ENCODE data around the gene HABP4. TPM values are rescaled to one million over a fixed set of nuclear protein-coding genes. Genes with fewer than 3 reads are reported as not detected.
A peak's percentile ranks its signal among the peaks of the same experiment; 100 is the strongest.

The HABP4 gene
- total and polyA plus RNA-seq, 9 of the 15 experiments (the other 6 are each of a cell fraction or from before 2014, with no cell fraction given) = 0.38 to 2.4 (median 1.9) TPM

- intact Hi-C loops (cut with micrococcal nuclease) = no loop called here
- ChIA-PET CTCF (ENCODE audit: low intra/inter-chr PET ratio) (no interaction called here), POLR2A (interaction anchor here (1.0 kb wide), 1 partner anchor 18 kb away, joined by 3 read pairs; no protein-coding TSS in a partner anchor)
- DNase-seq (ENCODE audit: extremely low read depth in 1 of 4, low spot score in 3 of 4) (no peak), ATAC-seq (no peak), FAIRE-seq (no peak)
- H3K4me2 ChIP-seq (ENCODE audit: insufficient read depth, low read length) = no peak overlapping the region
- no peaks in the 10 kb centered on the region for H3K79me2 ChIP-seq (ENCODE audit: control insufficient read depth, insufficient read depth, low read length)
- in situ Hi-C loops (cut with MboI) = no loop called here
- WGBS (ENCODE audit: insufficient coverage, low coverage, missing lambda C conversion rate) = 23% methylated on average over 3 of the region's 3 CpGs
- BruUV-seq (replicated peaks) = no TSS peak
- H3K9ac ChIP-seq (ENCODE audit: insufficient read depth in 1 of 2, low read depth in 2 of 2, low read length in 2 of 2) = no peak overlapping the region
- no peaks in the 10 kb centered on the region for H3K9me1 ChIP-seq (ENCODE audit: control insufficient read depth, insufficient read depth, low read length)
- H4K20me1 ChIP-seq (replicated peaks; ENCODE audit: control insufficient read depth, insufficient read depth, low read length) = no peaks in the 10 kb centered on the region
- no peak overlapping the region for H2AFZ ChIP-seq (ENCODE audit: low read depth, low read length)
- H3K4me3 ChIP-seq = no peak overlapping the region
- no peaks in the 10 kb centered on the region for H3K4me1 ChIP-seq (replicated peaks in 1 of 2; ENCODE audit: control insufficient read depth in 2 of 2, insufficient read depth in 2 of 2, low read length in 2 of 2)
- no peaks in the 10 kb centered on the region for H3K9me3 ChIP-seq (replicated peaks; ENCODE audit: control insufficient read depth, insufficient read depth, low read depth, low read length)
- H3K27ac ChIP-seq (ENCODE audit: extremely low read depth, low read depth, low read length) = no peak overlapping the region
- TF ChIP-seq NBN (IDR thresholded peaks at IDR 0.05; ENCODE audit: low read depth) (no peak), ZBTB26 (CRISPR knock-in tag; IDR thresholded peaks at IDR 0.05) (no peak), MAFG (tag; conservative IDR thresholded peaks at IDR 0.05) (peak; percentile 81), C11orf30 (IDR thresholded peaks at IDR 0.05; ENCODE audit: low read depth) (peak; percentile 80), ZNF263 (CRISPR knock-in tag; IDR thresholded peaks at IDR 0.05; ENCODE audit: borderline replicate concordance) (no peak), ZNF316 (IDR thresholded peaks at IDR 0.05) (peak; percentile 92), HES1 (IDR thresholded peaks at IDR 0.05; ENCODE audit: low read depth) (no peak), MAFF (IDR thresholded peaks at IDR 0.05; ENCODE audit: low read length) (peak; percentile 81), MAFK (IDR thresholded peaks at IDR 0.05; ENCODE audit: low read length) (peak; percentile 84), ZBTB17 (CRISPR knock-in tag; IDR thresholded peaks at IDR 0.05) (no peak), ELK1 (CRISPR knock-in tag; IDR thresholded peaks at IDR 0.05) (no peak)
- no peaks in the 10 kb centered on the region for H3K36me3 ChIP-seq (ENCODE audit: control insufficient read depth, insufficient read depth, low read length)
- H3K27me3 ChIP-seq (ENCODE audit: control insufficient read depth in 2 of 2, insufficient read depth in 2 of 2, low read length in 2 of 2) = no peaks in the 10 kb centered on the region
Observed at GRCh38 chr9:96540106-96540505, 90.1 kb downstream of the HABP4 start.

Other genes starting within 250 kb of the HABP4 start
- gene HSD17B3, start 148.0 kb upstream of the HABP4 start, total RNA-seq (2014; rRNA removed) = not detected in 2 replicates
- not detected in 2 replicates for gene HSD17B3, start 148.0 kb upstream of the HABP4 start, total RNA-seq (2014; rRNA removed; fragmentation: Illumina TruSeq; extraction: Trizol)
- gene HSD17B3, start 148.0 kb upstream of the HABP4 start, total RNA-seq (2015; rRNA removed; fragmentation: Illumina TruSeq; extraction: Trizol) = not detected in 2 replicates
- gene HSD17B3, start 148.0 kb upstream of the HABP4 start, total RNA-seq (2021) = not detected in 2 replicates
- not detected in 2 replicates for gene HSD17B3, start 148.0 kb upstream of the HABP4 start, polyA plus RNA-seq (2011; rRNA removed)
- not detected in 2 replicates for gene HSD17B3, start 148.0 kb upstream of the HABP4 start, polyA plus RNA-seq (2014; fragmentation: Illumina TruSeq; extraction: Trizol)
- not detected for gene HSD17B3, start 148.0 kb upstream of the HABP4 start, polyA plus RNA-seq (2014; fragmentation: Nextera tagmentation; extraction: Ambion mirVana)
- gene HSD17B3, start 148.0 kb upstream of the HABP4 start, polyA plus RNA-seq (2014; rRNA removed) = not detected in 2 replicates
- 7.9 and 8.0 TPM in 2 replicates for gene SLC35D2, start 66.5 kb upstream of the HABP4 start, total RNA-seq (2014; rRNA removed)
- 11.8 and 13.9 TPM in 2 replicates for gene SLC35D2, start 66.5 kb upstream of the HABP4 start, total RNA-seq (2014; rRNA removed; fragmentation: Illumina TruSeq; extraction: Trizol)
- 12.9 and 13.2 TPM in 2 replicates for gene SLC35D2, start 66.5 kb upstream of the HABP4 start, total RNA-seq (2015; rRNA removed; fragmentation: Illumina TruSeq; extraction: Trizol)
- gene SLC35D2, start 66.5 kb upstream of the HABP4 start, total RNA-seq (2021) = 10.6 and 11.7 TPM in 2 replicates
- gene SLC35D2, start 66.5 kb upstream of the HABP4 start, polyA plus RNA-seq (2011; rRNA removed) = 11.2 and 14.9 TPM in 2 replicates
- gene SLC35D2, start 66.5 kb upstream of the HABP4 start, polyA plus RNA-seq (2014; fragmentation: Illumina TruSeq; extraction: Trizol) = 12.1 and 12.7 TPM in 2 replicates
- gene SLC35D2, start 66.5 kb upstream of the HABP4 start, polyA plus RNA-seq (2014; fragmentation: Nextera tagmentation; extraction: Ambion mirVana) = 1 to 10 TPM; 2.9 to 3.2 TPM
- 9.0 and 14.1 TPM in 2 replicates for gene SLC35D2, start 66.5 kb upstream of the HABP4 start, polyA plus RNA-seq (2014; rRNA removed)
- gene ZNF367, start 31.8 kb upstream of the HABP4 start, total RNA-seq (2014; rRNA removed) = 12.4 and 13.2 TPM in 2 replicates
- gene ZNF367, start 31.8 kb upstream of the HABP4 start, total RNA-seq (2014; rRNA removed; fragmentation: Illumina TruSeq; extraction: Trizol) = 11.8 and 13.2 TPM in 2 replicates
- 12.6 and 14.4 TPM in 2 replicates for gene ZNF367, start 31.8 kb upstream of the HABP4 start, total RNA-seq (2015; rRNA removed; fragmentation: Illumina TruSeq; extraction: Trizol)
- gene ZNF367, start 31.8 kb upstream of the HABP4 start, total RNA-seq (2021) = 13.1 and 13.2 TPM in 2 replicates
- gene ZNF367, start 31.8 kb upstream of the HABP4 start, polyA plus RNA-seq (2011; rRNA removed) = 7.3 and 9.1 TPM in 2 replicates
- gene ZNF367, start 31.8 kb upstream of the HABP4 start, polyA plus RNA-seq (2014; fragmentation: Illumina TruSeq; extraction: Trizol) = 9.4 and 10.0 TPM in 2 replicates
- gene ZNF367, start 31.8 kb upstream of the HABP4 start, polyA plus RNA-seq (2014; fragmentation: Nextera tagmentation; extraction: Ambion mirVana) = 1 to 10 TPM; 2.7 TPM
- gene ZNF367, start 31.8 kb upstream of the HABP4 start, polyA plus RNA-seq (2014; rRNA removed) = 9.9 and 10.8 TPM in 2 replicates
- gene CDC14B, start 169.7 kb downstream of the HABP4 start, total RNA-seq (2014; rRNA removed) = 2.2 and 2.4 TPM in 2 replicates
- 6.0 and 6.4 TPM in 2 replicates for gene CDC14B, start 169.7 kb downstream of the HABP4 start, total RNA-seq (2014; rRNA removed; fragmentation: Illumina TruSeq; extraction: Trizol)
- 3.3 and 3.4 TPM in 2 replicates for gene CDC14B, start 169.7 kb downstream of the HABP4 start, total RNA-seq (2015; rRNA removed; fragmentation: Illumina TruSeq; extraction: Trizol)
- gene CDC14B, start 169.7 kb downstream of the HABP4 start, total RNA-seq (2021) = 5.8 and 6.4 TPM in 2 replicates
- 4.3 and 4.5 TPM in 2 replicates for gene CDC14B, start 169.7 kb downstream of the HABP4 start, polyA plus RNA-seq (2011; rRNA removed)
- gene CDC14B, start 169.7 kb downstream of the HABP4 start, polyA plus RNA-seq (2014; fragmentation: Illumina TruSeq; extraction: Trizol) = 4.7 and 5.6 TPM in 2 replicates
- 1 to 10 TPM; 1.4 to 1.5 TPM for gene CDC14B, start 169.7 kb downstream of the HABP4 start, polyA plus RNA-seq (2014; fragmentation: Nextera tagmentation; extraction: Ambion mirVana)
- 3.8 and 5.2 TPM in 2 replicates for gene CDC14B, start 169.7 kb downstream of the HABP4 start, polyA plus RNA-seq (2014; rRNA removed)
- gene PRXL2C, start 205.1 kb downstream of the HABP4 start, total RNA-seq (2014; rRNA removed) = 10.6 and 12.0 TPM in 2 replicates
- gene PRXL2C, start 205.1 kb downstream of the HABP4 start, total RNA-seq (2014; rRNA removed; fragmentation: Illumina TruSeq; extraction: Trizol) = 14.6 and 14.7 TPM in 2 replicates
- 14.1 and 15.3 TPM in 2 replicates for gene PRXL2C, start 205.1 kb downstream of the HABP4 start, total RNA-seq (2015; rRNA removed; fragmentation: Illumina TruSeq; extraction: Trizol)
- 13.4 and 15.2 TPM in 2 replicates for gene PRXL2C, start 205.1 kb downstream of the HABP4 start, total RNA-seq (2021)
- 9.9 and 13.6 TPM in 2 replicates for gene PRXL2C, start 205.1 kb downstream of the HABP4 start, polyA plus RNA-seq (2011; rRNA removed)
- 9.0 and 9.3 TPM in 2 replicates for gene PRXL2C, start 205.1 kb downstream of the HABP4 start, polyA plus RNA-seq (2014; fragmentation: Illumina TruSeq; extraction: Trizol)
- gene PRXL2C, start 205.1 kb downstream of the HABP4 start, polyA plus RNA-seq (2014; fragmentation: Nextera tagmentation; extraction: Ambion mirVana) = 1 to 10 TPM; 3.6 to 3.7 TPM
- gene PRXL2C, start 205.1 kb downstream of the HABP4 start, polyA plus RNA-seq (2014; rRNA removed) = 8.1 and 8.9 TPM in 2 replicates